ENCODE results near the gene MED29.

DNA sequence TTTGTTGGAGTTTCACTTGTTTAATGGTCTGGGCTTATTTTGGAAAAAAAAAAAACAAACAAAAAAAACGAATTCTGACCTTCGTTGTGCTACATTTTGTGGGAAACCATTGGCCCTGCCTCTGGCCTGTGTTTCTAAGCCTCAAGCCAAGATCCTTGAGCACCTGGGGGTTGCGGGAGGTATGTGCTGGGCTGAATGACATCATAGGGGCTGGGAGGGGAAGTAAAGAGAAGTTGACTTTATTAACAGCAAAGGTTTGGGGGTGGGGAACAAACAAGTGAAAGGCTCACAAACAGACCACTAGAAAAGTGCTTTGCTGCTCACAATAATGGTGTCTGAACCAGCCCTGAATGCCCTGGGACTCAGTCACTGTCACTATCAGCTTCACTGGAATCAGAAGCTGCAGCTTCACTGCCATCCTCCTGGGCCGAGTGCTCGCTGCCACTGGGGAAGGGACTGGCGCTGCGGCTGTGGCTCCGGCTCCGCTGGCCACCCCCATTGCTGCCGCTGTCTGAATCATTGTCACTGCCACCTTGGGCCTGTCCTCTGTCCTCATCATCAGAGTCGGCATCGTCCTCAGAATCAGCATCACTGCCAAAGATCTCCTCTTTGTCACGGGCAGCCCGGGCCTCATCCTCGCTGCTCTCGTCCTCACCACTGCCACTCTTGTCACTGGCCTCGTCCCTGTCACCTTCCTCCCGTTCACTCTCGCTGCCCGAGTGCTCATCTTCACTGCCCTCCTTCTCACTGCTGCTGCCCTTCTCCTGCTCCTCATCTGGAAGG, 5.4 kb upstream of the MED29 start:
- TF ChIP-seq, protein P1, sequence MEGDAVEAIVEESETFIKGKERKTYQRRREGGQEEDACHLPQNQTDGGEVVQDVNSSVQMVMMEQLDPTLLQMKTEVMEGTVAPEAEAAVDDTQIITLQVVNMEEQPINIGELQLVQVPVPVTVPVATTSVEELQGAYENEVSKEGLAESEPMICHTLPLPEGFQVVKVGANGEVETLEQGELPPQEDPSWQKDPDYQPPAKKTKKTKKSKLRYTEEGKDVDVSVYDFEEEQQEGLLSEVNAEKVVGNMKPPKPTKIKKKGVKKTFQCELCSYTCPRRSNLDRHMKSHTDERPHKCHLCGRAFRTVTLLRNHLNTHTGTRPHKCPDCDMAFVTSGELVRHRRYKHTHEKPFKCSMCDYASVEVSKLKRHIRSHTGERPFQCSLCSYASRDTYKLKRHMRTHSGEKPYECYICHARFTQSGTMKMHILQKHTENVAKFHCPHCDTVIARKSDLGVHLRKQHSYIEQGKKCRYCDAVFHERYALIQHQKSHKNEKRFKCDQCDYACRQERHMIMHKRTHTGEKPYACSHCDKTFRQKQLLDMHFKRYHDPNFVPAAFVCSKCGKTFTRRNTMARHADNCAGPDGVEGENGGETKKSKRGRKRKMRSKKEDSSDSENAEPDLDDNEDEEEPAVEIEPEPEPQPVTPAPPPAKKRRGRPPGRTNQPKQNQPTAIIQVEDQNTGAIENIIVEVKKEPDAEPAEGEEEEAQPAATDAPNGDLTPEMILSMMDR (conservative IDR thresholded peaks at IDR 0.05; ENCODE audit: low read depth, low read length): no peak
- no peak for TF ChIP-seq EZH2 (IDR thresholded peaks at IDR 0.05; ENCODE audit: borderline replicate concordance, low read depth, low read length, poor library complexity, severe bottlenecking)

Data from A673 (cell line).